Activated CD8-positive, alpha-beta memory T cell treated with anti-CD3 and anti-CD28 coated beads, Interleukin-2, amount 50 U/mL, for 24 hours (primary cell): ENCODE results near the gene PAQR8.

Source experiments
- DNase-seq: peaks from one replicate; pipeline ENCODE4 v3.0.0-alpha.2; 2020; ENCODE audit errors: extremely low read depth

PAQR8 gene

DNA sequence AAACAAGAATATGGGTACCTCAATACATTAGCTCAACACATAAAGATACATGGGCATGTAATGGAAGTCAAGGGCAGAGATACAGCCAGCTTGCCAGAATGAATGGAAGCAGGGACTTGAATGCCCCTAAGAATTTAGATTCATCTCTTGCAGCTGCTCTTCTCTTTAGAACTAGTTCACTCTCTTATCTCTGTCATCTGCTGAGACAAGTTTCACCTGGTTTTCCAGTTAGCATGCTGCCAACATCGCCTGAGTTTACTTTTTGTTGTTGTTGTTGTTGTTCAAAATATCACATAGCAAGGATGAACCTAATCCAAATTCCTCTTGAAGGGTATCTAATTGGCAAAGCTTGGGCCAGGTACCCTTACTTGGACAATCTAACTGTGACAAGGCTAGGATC is 14.1 kb upstream of the PAQR8 start:
- no peak for DNase-seq

GRCh38 chr6:52351879-52352238 is 10.1 kb upstream of the PAQR8 start:
- no peak for DNase-seq

DNA sequence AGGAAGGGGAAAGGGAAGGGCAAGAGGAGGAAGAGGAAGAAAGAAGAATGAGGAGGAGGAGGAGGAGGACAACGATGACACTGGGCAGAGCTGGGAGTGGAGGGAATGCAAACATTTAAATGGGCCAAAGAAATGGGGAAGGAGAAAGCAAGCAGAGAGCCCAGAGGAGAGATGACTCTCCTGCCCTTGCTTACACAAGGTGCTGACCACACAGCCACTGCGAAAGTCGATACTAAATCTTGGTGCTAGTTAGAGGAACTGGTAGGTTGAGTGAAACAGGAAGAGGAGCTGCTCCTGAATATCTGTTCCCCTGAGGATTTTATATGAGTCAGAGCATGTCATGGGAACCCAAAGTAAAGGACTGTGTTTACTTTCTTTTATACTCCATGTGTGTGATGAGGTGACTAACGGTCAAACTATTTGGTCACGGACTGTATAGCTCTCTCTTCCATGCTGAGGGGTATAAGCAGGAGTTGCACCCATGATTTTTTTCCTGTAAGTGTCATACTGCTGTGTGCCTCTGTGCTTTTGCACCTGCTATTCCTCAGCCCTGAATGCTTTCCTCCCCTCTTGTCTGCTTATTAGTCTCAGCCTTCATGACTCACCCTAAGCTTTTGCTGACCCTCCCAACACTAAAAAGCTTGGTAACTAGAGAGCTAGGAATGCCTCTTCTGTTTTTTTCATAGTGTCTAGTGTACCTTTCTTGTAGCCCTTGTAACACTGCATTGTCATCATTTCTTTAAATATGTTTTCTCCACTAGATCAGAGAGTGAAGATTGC is 9.5 kb upstream of the PAQR8 start:
- no peak for DNase-seq

DNA sequence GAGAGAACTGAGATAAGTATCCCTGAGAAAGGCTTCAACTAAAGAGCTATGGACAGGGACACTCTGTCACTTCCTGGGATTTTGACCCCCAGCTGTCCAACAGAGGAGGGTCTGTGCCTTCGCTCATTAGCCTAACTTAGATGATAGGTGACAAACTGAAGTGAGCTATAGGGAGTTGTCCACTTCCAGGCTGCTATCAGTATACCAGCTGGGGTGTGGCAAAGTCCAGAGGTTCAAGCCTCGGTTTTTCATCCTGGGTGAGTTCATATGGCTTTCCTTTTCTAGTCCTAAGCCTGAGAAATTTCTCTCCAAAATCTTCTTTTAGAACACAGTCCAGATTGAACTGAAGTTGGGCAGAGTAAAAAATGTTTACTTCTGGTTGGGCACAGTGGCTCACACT is 5.9 kb upstream of the PAQR8 start:
- DNase-seq: no peak

GRCh38 chr6:52359403-52359802 is 2.5 kb upstream of the PAQR8 start:
- no peak for DNase-seq

GRCh38 chr6:52360028-52360427 is 1.9 kb upstream of the PAQR8 start:
- DNase-seq: no peak

- no peak for DNase-seq
These were observed 1.1 kb upstream of the PAQR8 start for GRCh38 chr6:52360601-52361413.

DNA sequence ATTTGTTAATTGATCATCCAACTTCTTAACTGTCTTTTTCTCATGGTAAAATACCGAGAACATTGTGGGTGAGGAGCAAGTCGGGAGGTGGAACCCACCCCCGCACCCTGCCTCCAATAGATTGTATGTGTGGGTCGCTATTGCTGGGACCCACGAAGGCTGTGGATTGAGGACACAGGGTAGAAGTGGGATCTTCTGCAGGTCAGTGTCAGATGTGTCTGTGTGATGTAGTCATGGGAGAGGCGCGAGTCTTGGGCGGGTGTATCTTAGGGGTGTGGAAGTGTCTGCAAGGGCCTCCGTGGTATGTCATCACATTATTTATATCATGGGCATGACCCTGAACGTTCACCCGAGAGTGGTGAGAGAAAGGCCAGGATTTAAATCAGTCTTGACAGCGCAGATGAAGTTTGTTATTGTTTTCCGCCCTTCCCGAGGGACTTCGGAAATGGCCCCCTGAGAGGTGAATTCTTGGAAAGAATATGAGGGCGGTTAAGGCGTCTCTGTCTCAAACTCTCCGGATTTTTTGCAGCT is 472 bp upstream of the PAQR8 start:
- no peak for DNase-seq

DNA sequence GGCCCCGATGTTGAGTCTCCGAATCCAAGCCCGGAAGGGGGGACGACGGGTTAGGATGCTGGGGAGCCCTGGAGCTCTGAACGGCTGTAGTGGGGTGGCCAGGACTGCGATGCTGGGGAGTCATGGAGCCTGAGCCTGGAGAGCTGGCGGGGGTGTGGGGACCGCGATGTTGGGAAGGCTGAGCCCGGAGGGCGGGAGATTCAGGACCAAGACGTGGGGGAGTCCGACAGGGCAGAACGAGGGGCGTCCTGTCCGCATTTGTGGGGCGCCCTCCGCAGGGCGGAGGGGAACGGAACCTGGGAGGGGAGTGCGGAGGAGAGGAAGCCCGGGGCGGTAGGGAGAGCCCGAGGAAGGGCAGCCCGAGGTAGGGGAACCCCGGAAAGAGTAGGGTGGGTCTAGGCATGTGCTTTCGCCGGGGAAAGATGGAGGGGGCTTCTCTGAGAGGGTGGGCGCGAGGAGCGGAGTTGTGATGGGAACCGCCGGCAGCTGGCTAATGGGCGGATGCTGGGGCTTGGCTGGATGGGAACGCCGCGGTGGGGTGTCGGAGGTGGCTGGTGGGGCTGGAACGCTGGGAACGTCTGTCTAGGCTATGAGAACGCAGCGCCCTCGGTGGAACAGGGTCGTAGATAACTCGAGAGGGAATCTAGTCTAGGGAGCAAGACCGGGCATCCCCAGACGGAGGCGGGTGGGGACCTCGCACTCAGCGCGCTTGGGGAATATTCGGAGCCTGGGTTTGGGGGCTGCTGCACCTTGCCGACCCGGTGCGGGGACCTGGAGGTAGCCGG is 684 bp downstream of the PAQR8 start:
- DNase-seq: no peak

DNA sequence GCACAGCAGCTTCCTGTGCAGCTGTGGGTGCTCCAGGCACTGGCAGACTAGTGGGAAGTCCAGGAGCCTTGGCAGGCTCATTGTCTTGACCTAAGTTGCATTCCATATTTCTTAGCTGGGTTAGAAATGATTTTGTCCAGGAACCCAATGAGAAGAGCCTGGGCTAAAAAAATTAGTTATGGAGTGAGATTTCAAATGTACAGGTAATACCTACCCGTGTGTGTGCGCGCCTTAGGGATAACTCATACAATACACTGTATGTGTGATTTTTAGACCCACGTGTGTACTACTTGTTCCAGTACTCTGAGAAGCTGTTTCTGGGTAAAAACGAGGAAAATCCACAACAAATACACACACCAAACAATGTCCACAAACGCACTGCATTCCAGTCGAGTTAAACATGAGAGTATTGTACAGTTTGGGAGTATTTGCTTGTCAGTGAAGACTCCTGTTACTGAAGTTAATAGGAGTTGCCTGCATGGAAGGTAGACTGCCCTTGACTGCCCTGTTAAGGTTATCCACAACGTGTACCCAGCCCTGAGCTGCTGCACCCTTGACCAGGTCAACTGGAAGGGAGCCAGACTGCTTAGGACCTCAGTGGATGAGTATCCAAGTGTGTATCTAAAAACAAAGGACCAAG is 1.4 kb downstream of the PAQR8 start:
- no peak for DNase-seq

DNA sequence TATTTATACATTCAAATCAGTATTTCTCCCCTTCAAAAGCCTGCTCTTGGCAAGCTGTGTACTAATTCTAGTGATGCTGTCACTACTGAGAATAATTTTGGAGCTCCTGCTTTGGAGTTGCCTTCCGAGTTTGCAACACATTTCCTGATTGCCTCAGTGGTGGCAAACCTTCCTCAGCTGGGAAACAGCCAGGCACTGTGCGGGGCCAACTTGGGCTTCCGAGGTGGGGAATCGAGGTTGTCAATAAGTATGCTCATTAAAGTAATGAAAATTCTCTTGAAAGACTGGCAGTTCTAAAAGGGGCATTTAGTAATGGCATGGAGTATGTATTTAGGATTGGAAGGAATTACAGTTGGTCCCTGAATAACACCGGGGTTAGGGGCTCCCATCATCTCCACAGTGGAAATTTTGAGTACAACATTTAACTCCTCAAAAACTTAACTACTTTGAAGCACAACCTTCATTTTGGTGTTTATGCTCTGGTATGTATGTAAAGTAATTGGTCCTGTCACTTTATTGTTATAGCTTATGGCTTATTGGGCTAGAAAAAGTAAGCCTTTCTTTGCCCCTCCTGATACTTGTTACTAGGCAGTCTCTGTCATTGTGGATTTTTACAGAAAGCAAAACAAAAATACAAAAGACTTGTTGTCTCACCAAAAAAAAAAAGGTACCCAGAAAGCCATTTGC is 2.7 kb downstream of the PAQR8 start:
- DNase-seq: no peak

- DNase-seq: no peak
These were observed 3.4 kb downstream of the PAQR8 start for GRCh38 chr6:52365317-52365716.

GRCh38 chr6:52365866-52366540 is 4.1 kb downstream of the PAQR8 start:
- no peak for DNase-seq

DNA sequence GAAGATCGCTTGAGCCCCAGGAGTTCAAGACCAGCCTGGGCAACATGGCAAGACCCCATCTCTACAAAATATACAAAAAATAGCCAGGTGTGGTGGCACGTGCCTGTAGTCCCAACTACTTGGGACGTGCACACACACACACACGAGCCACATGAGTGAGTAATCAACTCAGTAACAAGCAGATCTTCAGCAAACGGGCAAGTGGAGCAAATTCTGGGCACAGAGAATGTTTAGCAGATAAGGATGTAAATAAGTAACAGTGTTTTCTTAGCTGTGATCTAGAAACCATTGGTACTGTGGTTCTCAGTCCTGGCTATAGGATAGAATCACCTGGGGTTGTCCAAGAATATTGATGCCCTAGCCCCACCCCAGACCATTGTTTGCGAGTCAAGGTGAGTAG is 6.1 kb downstream of the PAQR8 start:
- no peak for DNase-seq

GRCh38 chr6:52369234-52369633 is 7.3 kb downstream of the PAQR8 start:
- DNase-seq: no peak

DNA sequence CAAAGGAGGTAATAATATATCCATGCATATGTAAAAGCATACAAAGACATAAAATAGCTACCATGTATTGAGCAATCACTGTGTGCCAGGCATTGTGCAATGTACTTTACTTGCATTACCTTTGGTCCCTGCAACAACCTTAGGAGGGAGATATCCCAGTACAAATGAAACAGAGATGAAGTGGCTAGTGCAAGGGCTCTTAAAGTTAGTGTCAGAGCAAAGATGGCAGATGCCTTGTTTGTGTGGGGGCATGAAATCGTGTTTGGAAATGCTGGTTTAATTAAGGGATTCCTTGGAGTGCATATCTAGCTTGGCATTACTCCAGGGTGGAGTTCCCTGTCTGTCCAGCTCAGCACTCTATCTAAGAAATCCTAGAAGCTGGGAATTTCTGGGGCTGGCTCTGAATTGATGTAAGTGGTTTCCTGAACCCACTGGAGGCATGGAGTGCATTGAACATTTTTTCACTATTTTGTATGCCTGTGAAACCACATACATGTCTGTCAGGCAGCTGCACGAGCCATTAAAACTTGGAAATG is 9.8 kb downstream of the PAQR8 start:
- DNase-seq: no peak

DNA sequence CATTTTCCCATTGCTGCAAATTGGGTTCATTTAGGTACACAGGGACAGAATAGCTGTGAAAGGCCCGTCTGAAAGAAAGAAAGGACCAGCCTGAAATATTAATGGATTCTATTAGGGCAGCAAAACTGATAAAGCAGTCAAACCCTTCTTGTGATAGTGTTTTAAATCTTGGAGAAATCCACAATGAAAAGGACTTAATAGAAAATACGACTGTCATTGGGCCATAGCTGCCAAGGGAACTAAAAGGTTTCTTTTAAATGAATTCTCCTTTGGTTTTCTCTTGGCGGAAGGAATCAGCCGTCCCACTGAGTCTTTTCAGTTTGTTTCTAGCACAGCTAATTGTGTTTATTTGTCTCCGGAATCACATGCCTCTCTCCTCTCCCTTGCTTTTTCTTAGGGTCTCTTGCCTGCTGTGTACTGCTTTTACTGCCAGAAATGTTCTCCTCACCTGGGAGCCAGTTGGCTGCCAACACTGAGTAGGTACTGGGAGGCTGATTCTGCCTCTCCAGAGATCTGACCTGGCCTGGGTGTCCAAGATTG is 11.3 kb downstream of the PAQR8 start:
- no peak for DNase-seq

DNA sequence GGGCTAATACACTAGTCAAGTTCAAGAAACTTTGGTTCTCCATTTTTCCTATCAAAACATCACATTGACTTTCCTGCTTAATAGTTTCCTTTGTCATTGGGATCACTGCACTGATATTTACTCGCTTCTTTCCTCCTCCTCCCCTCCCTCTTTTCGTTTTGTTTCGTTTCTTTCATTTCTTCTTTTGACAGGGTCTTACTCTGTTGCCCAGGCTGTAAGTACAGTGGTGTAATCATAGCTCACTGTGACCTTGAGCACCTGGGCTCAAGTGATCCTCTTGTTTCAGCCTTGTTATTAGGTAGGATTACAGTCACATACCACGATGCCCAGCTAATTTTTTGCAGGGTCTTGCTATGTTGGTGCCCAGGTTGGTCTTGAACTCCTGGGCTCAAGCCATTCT is 12.3 kb downstream of the PAQR8 start:
- no peak for DNase-seq

- DNase-seq: no peak
These were observed 14.0 kb downstream of the PAQR8 start for GRCh38 chr6:52375780-52376556.
